Activated naive CD8-positive, alpha-beta T cell (primary cell): ENCODE data around the gene NAPG.
"Not testable (repeated sequence)": the region's sequence is repeated elsewhere in the genome, so short reads cannot be mapped to it uniquely, and the experiment has no call there.

Experiments
- H3K27ac Mint-ChIP-seq: one replicate; pipeline ENCODE4 v1.8.0; 2021; ENCODE audit warnings: mixed read lengths
- H3K27me3 Mint-ChIP-seq: one replicate; pipeline ENCODE4 v1.8.0; 2021; ENCODE audit warnings: mixed read lengths
- H3K36me3 Mint-ChIP-seq: one replicate; pipeline ENCODE4 v1.8.0; 2021; ENCODE audit warnings: mixed read lengths
- H3K4me1 Mint-ChIP-seq: one replicate; pipeline ENCODE4 v1.8.0; 2021; ENCODE audit warnings: low read depth, mixed read lengths
- H3K4me3 Mint-ChIP-seq: one replicate; pipeline ENCODE4 v1.8.0; 2021; ENCODE audit warnings: mild to moderate bottlenecking, mixed read lengths
- H3K9me3 Mint-ChIP-seq: one replicate; pipeline ENCODE4 v1.8.0; 2021; ENCODE audit warnings: low read depth, mixed read lengths

NAPG gene

GRCh38 chr18:10552226-10552625 lies 26.4 kb downstream of the NAPG start:
- no peaks in the 10 kb centered on the region for H3K27me3 Mint-ChIP-seq
- H3K9me3 Mint-ChIP-seq, result no peaks in the 10 kb centered on the region
- H3K36me3 Mint-ChIP-seq, result peaks cover 26% of the 10 kb centered on the region
- no peaks in the 10 kb centered on the region for H3K4me1 Mint-ChIP-seq
- no peak overlapping the region for H3K27ac Mint-ChIP-seq
- H3K4me3 Mint-ChIP-seq, result no peak overlapping the region

DNA sequence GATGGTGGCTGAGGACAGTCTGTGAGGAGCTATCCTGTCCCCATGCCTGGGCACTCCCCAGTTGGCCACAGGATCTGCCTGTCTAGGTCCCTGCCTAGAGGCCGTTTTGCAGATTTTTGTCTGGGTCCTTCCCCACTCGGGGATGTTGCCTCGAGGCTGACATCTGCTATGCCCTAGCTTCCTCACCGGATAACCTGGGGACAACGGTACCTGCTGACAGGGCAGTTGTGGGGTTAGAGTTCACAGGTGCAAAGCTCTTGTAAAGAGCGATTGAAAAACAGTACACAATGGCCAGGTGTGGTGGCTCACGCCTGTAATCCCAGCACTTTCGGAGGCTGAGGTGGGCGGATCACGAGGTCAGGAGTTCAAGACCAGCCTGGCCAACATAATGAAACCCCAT lies 30.4 kb downstream of the NAPG start:
- not testable (repeated sequence) for H3K27ac Mint-ChIP-seq
- H3K36me3 Mint-ChIP-seq, result peaks cover 18% of the 10 kb centered on the region

DNA sequence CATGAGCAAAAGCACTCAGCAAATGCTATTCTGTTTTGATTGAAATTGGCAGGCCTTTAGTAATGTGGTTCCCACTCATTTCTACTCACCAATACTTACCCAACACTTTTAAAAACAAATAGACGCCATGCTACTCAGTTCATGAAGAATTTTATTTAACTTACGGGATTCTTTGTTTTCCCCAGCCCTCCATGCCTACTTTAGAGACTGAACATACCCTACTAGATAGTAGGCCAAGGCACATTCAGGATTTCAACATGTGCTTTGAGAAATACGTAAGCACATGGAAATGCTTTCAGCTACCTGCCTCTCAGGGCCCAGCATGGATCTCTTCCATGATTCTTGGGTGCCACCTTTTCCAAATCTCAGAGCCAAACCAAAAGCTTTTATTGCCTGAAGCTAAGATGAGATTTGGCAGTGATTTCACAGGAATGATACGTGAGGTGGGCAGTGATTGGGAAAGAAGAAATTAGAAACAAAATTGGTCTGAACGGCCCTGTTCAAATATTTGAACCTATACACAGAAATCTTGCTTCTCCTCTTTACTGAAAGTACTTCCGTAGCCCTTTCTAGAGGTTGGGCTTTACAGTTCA lies 31.4 kb downstream of the NAPG start:
- Mint-ChIP-seq H3K36me3 (peaks cover 15% of the 10 kb centered on the region), H3K4me3 (no peak overlapping the region), H3K9me3 (no peaks in the 10 kb centered on the region), H3K27ac (no peak overlapping the region), H3K4me1 (peaks cover 9% of the 10 kb centered on the region), H3K27me3 (no peaks in the 10 kb centered on the region)

More for the DNA sequence above, 30.4 kb downstream of the NAPG start:
- not testable (repeated sequence) for H3K4me3 Mint-ChIP-seq, H3K9me3 Mint-ChIP-seq, H3K4me1 Mint-ChIP-seq, H3K27me3 Mint-ChIP-seq

DNA sequence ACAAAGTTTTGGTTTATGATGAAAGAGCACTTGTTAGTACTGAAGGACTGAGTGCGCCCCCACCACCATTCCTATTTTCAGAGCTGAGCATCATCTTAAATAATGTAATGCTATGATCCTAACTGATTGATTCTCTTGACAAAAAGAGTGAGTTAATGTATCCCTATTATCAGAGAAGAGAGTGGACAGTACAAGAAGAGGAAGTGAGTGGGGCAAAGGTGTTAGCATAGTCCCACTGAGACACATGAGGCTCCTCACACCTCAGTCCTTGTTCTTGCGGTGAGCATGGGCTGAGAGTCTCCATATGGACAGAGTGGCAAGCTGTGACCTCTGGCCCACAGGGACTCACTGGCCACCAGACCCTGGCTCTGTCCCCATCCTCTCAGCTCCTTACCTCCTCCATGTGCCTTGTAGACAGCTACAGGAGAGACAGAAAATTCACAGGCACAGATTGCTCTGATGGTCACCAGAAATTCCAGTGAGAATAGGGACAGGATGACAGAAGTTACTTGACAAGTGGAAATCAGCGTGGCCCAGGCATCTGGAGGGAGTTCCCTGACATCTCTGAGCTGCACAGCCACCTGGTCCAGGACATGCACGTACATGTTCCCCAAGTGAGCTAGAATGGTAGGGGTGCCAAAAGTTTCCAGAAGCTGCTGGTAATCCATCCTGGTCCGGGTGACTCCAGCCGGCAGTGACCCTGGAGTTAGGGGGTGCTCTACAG lies 32.6 kb downstream of the NAPG start:
- H3K4me3 Mint-ChIP-seq, result no peak overlapping the region
- no peak overlapping the region for H3K27ac Mint-ChIP-seq
- H3K9me3 Mint-ChIP-seq, result no peaks in the 10 kb centered on the region
- H3K4me1 Mint-ChIP-seq, result peaks cover 9% of the 10 kb centered on the region
- peaks cover 15% of the 10 kb centered on the region for H3K36me3 Mint-ChIP-seq
- H3K27me3 Mint-ChIP-seq, result no peaks in the 10 kb centered on the region

GRCh38 chr18:10558967-10559298 lies 33.1 kb downstream of the NAPG start:
- Mint-ChIP-seq H3K4me1 (peaks cover 9% of the 10 kb centered on the region), H3K9me3 (no peaks in the 10 kb centered on the region), H3K27ac (no peak overlapping the region), H3K4me3 (no peak overlapping the region), H3K36me3 (peaks cover 15% of the 10 kb centered on the region), H3K27me3 (no peaks in the 10 kb centered on the region)

DNA sequence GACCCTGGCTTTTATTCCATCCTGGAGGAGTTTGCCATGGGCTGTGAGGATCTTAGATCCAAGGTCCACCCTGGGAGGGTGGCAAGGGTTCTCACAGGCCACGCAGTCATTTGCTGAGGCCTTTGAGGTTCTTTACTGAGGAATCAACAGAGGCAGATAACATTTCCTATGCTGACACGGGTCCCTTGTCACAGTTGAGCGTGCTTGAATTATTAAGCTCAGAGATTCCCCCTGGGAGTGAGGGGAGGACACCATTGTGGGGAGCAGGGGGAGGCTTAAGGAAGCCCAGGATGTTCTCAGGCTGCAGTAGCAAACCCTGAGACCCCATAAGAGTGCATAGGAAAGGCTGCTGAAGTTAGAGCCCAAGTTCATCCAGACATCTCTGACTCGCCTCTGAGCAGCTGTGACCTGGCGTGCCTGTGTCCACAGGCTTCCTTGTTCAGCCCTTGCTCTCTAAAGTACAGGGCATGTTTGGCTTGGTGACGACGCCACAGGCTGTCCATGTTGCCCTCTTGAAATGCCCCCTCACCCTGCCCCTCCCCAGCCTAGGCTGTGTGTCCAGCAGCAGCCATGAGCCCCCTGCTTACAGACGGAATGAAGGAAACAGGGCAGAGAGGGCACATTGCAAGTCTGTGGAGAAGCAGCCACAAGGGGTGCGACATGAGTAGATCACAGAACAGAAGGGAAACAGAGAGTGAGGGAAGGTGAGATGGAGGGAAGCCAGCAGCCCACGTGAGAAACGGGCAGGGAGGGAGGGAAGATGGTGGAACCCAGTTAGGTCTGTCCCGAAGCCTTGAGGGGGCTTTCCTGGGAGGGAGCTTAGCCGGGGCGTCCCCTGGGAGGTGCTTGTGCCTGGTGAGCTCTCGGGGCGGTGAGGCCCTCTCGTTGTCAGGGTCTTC lies 34.0 kb downstream of the NAPG start:
- Mint-ChIP-seq H3K9me3 (no peaks in the 10 kb centered on the region), H3K4me1 (peaks cover 9% of the 10 kb centered on the region), H3K27ac (no peak overlapping the region), H3K27me3 (no peaks in the 10 kb centered on the region), H3K36me3 (peaks cover 9% of the 10 kb centered on the region), H3K4me3 (peak overlapping the region; percentile 67)

DNA sequence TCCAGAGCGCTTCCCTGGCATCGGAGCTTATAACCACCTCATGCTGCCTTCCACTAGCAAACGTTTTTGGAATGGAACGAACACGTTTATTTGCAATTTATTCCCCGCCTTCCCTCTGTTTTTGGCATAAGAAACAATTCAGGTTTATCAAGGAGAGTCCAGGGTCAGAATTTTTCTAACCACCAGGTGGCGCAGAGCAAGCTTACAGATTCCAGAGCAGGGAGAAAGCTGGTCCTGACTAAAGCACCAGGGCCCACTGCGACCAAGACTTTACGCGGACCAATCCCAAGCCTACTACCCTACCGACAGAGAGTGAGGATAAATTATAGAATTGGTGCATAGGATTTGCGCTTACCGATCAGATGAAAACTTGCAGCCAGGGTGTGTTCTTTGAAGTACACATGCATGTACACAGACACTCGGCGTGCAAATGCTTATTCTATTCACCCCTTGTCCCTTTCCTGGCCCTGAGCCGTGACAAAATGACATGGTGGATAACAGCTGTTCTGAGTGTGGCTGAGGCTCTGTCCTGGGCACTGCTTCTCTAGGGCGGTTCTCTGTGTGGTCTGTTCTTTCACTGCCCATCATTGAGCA lies 34.7 kb downstream of the NAPG start:
- peaks cover 5% of the 10 kb centered on the region for H3K36me3 Mint-ChIP-seq
- H3K27ac Mint-ChIP-seq, result no peak overlapping the region
- H3K9me3 Mint-ChIP-seq, result no peaks in the 10 kb centered on the region
- H3K4me1 Mint-ChIP-seq, result peaks cover 9% of the 10 kb centered on the region
- H3K4me3 Mint-ChIP-seq, result peak overlapping the region; percentile 67
- H3K27me3 Mint-ChIP-seq, result no peaks in the 10 kb centered on the region

DNA sequence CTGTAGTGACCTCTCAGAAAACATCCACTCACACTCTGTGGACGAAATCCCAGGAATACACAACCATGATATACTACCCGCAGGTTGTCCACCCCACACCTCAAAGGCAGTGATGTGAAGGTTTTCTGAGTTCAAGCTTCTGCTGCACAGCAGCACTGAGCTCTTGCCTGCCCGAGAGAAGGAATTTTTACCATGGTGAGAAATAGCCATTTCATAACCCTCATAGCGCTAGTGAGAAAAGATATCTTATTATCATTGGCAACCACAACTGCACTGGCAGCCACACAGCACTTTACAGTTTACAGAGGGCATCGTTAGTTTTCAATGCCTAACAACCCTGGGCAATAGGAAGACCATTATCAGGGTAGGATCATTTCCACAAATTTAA lies 36.9 kb downstream of the NAPG start:
- Mint-ChIP-seq H3K27ac (no peak overlapping the region), H3K36me3 (peaks cover 2% of the 10 kb centered on the region)

DNA sequence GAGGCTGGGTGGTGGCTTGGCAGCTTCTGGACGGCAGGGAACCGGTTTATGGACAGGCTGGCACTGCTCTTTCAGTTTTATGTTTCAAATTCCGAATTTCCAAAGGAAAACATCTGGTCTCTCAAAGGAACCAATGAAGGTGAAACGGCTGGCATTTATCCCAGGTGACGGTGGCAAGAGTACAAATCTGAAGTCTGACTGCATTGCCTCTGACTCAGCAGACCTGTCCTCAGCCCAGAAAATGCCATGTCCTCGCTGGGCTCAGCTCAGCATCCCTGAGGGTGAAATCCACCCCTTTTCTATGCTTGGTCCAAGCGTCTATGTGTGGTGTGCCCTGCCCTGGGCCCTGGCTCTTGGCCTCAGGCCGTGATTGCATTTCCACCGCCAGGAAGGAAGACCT lies 38.1 kb downstream of the NAPG start:
- Mint-ChIP-seq H3K4me1 (peaks cover 9% of the 10 kb centered on the region), H3K9me3 (no peaks in the 10 kb centered on the region), H3K27ac (no peak overlapping the region), H3K27me3 (no peaks in the 10 kb centered on the region), H3K4me3 (no peak overlapping the region), H3K36me3 (peaks cover 2% of the 10 kb centered on the region)

More for the DNA sequence above, 36.9 kb downstream of the NAPG start:
- H3K27me3 Mint-ChIP-seq, result no peaks in the 10 kb centered on the region
- no peak overlapping the region for H3K4me3 Mint-ChIP-seq
- peaks cover 9% of the 10 kb centered on the region for H3K4me1 Mint-ChIP-seq
- no peaks in the 10 kb centered on the region for H3K9me3 Mint-ChIP-seq

- H3K4me3 Mint-ChIP-seq, result no peak overlapping the region
- peaks cover 6% of the 10 kb centered on the region for H3K4me1 Mint-ChIP-seq
- peaks cover 4% of the 10 kb centered on the region for H3K36me3 Mint-ChIP-seq
- no peaks in the 10 kb centered on the region for H3K9me3 Mint-ChIP-seq
- no peak overlapping the region for H3K27ac Mint-ChIP-seq
- no peaks in the 10 kb centered on the region for H3K27me3 Mint-ChIP-seq
Measured at GRCh38 chr18:10564975-10565773, 39.3 kb downstream of the NAPG start.

DNA sequence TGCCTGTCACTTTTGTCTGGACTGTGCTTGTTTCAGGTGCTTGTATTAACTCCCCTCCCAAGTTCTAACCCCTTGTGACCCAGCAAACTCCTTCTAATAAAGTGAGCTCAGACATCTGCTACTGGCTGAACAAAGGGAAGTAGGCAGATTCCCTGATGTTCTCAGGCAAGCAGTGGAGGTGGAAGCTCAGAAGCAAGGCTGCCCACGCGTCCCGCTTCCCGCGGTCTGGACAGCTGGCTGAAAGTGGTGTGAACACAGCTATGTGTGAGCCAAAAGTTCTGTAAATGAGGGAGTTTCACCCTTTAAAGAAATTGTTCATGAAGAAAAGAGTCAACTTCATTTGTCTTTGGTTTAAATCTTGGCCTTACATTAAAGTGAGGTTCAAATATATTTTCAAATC lies 40.0 kb downstream of the NAPG start:
- Mint-ChIP-seq H3K27ac (no peak overlapping the region), H3K4me1 (peaks cover 2% of the 10 kb centered on the region), H3K36me3 (peaks cover 4% of the 10 kb centered on the region), H3K9me3 (no peaks in the 10 kb centered on the region), H3K27me3 (no peaks in the 10 kb centered on the region), H3K4me3 (no peak overlapping the region)

DNA sequence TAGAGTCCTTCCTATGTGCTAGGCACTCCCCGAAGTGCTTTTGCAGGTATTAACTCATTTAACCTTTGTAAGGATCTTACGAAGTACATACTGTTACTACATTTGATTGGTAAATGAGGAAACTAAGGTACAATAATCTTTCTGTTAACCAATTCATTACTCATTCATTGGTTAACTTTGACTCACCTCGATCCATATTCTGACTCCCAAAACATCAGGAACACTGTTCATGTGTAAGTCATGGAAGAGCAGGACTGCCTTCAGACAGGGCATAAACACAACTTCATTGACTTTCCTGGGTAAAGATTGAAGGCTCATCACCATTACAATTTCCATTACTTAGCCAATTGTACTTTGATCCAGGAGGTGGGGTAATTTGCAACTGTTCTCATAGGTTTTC lies 40.6 kb downstream of the NAPG start:
- H3K27ac Mint-ChIP-seq, result no peak overlapping the region
- no peaks in the 10 kb centered on the region for H3K4me1 Mint-ChIP-seq
- no peaks in the 10 kb centered on the region for H3K9me3 Mint-ChIP-seq
- H3K27me3 Mint-ChIP-seq, result no peaks in the 10 kb centered on the region
- H3K4me3 Mint-ChIP-seq, result no peak overlapping the region
- peaks cover 4% of the 10 kb centered on the region for H3K36me3 Mint-ChIP-seq

DNA sequence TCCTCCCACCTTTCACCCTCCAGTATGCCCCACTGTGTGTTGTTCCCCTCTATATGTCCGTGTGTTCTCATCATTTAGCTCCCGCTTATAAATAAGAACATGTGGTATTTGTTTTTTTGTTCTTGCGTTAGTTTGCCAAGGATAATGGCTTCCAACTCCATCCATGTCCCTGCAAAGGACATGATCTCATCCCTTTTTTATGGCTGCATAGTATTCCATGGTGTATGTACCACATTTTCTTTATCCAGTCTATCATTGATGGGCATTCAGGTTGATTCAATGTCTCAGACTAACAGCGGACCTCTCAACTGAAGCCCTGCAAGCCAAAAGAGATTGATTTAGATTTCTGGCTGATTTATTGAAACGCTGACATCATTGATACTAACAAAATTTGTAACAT lies 44.1 kb downstream of the NAPG start:
- H3K4me3 Mint-ChIP-seq, H3K36me3 Mint-ChIP-seq, H3K9me3 Mint-ChIP-seq, H3K27ac Mint-ChIP-seq, H3K4me1 Mint-ChIP-seq, H3K27me3 Mint-ChIP-seq: not testable (repeated sequence)

DNA sequence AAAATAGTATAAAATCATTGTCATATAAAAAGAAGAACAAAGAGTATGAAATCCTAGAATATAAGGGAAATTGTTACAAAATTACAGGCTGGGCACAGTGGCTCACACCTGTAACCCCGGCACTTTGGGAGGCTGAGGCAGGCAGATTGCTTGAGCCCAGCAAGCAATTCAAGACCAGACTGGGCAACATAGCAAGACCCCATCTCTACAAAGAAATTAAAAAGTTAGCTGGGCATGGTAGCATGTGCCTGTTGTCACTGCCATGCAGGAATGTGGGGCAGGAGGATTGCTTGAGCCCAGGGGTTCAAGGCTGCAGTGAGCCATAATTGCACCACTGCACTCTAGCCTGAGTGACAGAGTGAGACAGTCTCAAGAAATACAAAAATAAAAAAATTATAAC lies 44.8 kb downstream of the NAPG start:
- H3K27me3 Mint-ChIP-seq, result no peaks in the 10 kb centered on the region
- peaks cover 4% of the 10 kb centered on the region for H3K36me3 Mint-ChIP-seq
- no peaks in the 10 kb centered on the region for H3K9me3 Mint-ChIP-seq
- no peak overlapping the region for H3K4me3 Mint-ChIP-seq
- H3K27ac Mint-ChIP-seq, result no peak overlapping the region
- no peaks in the 10 kb centered on the region for H3K4me1 Mint-ChIP-seq
